Inflammatory macrophage treated with lipopolysaccharide for 4 hours (primary cell): Measurements from ENCODE around the gene SNX33.
"Not testable (repeated sequence)": the region's sequence is repeated elsewhere in the genome, so short reads cannot be mapped to it uniquely, and the experiment has no call there.

Experiments
- DNase-seq: peaks from one replicate; pipeline ENCODE4 v3.0.0-alpha.2; 2020

Gene SNX33

DNA sequence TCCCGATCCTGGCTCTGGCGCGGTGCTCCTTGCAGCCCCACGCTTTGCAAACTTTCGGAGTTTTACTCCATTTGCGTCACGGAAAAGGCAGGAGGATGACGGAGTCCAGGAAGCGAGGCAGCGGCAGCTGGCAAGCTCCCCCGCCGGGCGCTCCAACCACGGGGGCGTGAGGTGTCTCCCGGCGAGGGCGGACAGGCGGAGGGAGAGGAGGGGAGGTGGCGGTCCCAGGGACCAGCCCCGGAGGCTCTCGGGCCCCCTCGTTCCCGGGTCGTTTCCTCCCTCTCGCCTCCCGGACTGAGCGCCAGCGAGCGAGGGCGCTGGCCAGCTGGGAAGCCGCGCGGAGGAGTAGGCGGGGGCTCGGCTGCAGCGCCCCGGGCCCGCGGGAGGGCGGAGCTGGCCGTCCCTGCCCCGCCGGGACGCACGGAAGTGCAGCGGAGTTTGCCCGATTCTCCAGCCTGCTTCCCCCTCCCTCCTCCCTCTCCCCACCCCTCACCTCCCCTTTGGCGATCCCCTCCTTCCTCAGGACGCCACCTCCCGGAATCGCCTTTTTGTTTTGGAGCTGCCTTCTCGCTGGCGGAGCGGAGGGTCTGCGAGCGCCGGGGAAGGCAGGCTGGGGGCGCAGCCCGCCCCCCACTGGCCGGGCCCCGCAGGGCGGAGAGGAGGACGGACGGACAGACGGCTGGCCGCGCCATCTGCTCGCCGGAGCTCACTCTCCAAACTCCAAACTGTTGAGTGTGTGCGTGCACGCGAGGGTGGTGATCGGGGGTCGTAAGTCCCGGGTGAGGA, at the start of gene SNX33:
TSS of gene SNX33 (plus strand) at position 543 of the 786 bp plus-strand sequence. CDS start 1,191 bp downstream, outside the sequence.
- DNase-seq, result peak; percentile 73

DNA sequence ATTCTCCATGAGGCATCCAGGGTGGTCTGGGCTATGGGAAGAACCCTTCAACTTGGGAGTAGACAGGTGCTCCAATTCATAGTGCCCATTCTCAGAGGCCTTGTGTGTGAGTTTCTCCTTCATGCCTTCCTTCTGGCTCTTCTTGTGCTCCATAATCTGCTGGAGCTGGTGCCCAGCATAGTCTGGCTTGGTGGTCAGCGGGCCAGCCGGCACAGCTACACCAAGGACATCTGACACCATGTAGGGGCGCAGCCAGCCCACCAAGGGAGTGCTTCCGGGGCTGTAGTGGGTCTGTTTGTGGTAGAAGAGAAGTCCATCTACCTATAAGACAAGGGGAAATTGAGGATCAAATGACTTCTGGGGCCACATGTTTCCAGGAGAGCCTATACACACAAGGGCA, 49.4 kb upstream of the SNX33 start:
- DNase-seq, result no peak

GRCh38 chr15:75599401-75599800, 48.3 kb upstream of the SNX33 start:
- no peak for DNase-seq

DNA sequence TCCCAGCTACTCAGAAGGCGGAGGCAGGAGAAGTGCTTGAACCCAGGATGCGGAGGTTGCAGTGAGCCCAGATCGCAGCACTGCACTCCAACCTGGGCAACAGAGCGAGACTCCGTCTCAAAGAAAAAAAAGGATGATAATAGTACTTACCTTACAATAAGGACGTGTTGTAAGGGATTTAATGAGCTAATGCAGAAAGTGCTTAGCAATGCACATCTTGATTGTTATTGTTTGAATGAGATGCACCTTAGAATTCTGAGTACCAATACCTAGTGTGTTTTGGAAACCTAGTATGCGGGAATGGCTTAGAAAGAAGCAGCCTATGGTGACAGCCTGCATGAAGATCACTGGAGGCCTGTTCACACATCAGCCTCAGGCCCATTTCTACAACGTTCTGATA, 41.7 kb upstream of the SNX33 start:
- DNase-seq, result no peak

DNA sequence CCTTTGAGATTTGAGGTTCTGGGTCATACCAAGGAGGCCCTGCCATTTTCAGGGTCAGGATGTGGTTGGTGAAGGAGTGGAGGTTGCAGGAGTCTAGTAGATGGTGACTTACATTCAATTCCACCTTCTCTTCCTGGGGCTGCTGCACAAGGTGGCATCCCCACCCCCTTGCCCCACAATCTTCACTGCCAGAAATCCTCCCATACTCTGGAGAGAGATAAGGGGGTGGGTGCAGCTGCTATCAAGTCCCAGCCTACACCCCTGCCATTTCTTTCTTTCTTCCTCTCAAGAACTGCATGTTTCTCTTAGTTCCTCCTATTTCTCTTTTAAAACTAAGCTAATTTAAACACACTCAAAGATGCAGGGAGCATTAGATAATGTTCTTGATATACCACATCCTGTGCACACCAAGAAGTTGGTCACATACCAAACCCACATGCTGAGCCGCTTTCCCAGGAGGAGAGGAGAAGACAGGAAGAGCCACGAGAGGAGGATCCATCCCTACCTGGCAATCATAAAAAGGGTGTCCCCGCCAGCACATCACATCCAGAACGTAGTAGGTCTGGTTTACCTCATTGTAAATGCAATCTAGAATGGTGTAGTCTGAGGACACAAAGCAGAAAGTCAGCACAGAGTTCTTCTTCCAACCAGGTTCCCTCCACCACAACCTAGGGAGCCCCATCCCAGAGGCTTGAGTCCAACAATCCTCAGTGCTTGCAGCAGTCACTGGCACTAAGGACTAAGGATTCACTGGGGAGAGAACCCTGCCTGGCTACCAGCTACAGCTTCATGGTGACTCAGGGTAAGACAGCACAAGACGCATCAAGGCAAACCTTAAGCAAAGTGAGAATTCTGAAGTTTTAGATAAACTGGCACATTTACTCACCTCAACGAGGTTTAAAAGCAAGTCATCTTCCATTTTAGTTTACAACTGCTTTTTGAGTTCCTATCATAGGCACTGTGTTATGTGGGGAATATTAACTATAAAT, 40.7 kb upstream of the SNX33 start:
- no peak for DNase-seq

DNA sequence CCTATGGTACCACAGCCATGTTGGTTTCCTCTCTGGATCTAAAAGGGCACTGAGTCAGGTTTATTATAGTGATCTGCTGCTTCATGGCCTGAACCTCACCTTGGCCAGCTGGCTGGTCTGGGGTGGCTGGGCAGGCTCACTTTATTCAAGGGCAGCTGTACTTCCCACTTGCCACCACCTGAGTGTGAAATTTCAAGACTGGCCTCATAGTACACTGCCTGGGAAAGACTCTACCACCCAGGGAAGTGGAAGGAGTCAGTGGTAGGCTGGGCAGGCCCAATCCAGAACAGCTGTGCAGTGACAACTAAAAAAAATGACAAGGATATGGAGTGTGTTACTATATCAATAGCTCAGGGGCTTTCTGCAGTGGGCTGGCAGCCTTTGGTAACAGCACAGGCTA, 30.9 kb upstream of the SNX33 start:
- DNase-seq, result no peak

DNA sequence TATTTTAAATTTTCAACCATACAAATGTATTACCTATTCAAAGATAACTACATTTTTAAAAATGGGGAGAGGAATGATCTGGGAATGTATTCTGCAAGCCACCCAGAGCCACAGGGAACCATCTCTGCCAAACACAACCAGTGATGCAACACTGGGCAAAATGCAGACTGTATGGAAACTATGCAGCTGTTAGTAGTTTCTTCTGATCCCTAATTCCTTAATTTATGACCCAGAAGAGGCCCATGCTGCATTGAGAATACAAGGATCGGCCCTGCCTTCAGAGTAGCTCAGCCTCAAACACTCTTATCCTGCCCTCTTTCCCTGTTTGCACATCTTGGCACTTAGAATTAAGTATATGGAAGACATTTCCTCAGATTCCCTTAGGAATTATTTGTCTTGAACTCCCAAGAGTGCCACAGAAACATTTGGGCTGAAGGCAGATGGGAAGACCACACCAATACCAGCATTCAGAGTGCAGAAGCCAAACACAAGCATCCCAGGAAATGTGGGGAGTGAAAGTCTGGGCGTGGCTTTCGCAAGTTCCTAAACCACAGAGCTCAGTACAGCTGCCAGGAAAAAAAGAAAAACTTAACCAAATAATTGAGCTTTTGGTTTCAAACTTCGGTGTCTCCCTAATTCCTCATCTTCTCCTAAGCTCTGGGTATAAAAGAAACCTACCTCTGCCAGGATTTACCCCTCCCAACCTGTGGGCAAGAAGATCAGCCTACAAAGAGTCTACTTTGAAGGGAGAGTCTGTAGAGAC, 27.5 kb upstream of the SNX33 start:
- peak; percentile 63 for DNase-seq

- DNase-seq, result peak; percentile 69
Measured at GRCh38 chr15:75620841-75621391, 26.8 kb upstream of the SNX33 start.

DNA sequence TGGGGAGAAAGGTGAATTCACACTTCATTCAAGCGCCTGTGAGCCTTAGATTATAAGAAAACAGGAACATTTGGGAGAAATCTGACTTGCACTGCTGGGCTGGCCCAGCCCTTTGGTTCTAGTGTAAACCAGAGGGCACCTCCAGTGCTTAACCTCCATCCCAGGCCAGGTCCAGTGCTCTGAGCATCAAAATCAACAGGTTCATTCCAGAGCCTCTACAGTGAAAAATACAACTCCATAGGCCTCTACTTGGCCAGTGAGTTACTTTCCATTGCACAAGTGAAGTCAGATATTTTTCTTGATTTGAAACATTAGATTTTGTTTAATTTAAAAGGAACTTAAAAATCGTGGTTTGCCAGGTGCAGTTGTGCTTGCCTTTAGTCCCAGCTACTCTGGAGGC, 25.2 kb upstream of the SNX33 start:
- no peak for DNase-seq

DNA sequence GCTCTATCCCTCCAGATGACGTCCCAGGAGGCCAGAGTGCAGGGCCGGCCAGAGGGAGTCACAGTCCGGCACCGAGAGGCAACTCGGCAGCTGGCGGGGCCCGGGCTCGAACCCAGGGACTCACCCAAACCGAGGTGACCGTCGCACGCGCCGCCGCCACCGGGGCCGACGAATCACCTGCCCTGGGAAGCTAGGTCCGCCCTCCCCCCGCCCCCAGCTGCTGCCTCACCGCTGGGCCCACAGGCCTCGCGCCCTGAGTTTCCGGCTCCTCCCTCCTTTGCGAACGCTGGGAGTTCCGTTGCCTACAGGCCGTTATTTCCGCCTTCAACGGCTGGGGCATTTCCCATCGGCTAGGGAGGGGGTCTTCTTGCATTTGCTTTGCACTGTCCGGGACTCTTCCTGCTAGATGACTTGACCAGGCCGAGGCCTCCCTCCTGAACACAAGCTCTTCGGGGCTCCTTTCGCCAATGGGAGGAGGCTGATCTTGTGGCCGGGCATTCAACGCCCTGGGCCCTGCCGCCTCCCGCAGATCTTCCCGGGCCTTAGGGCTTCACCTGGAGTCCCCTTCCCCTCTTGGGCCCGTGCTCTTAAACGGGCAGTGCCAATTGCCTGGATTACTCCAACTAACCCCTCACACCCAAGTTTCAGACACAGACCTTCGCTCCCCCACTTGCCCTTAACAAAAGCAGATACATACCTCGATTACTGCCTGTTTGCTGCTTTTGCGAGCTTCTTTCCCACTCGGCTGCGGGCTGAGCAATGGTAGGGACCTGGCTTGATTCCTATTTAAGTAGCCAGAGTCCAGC, 22.0 kb upstream of the SNX33 start, which contains the start of gene SNUPN:
TSS of gene SNUPN (minus strand) at position 184 of the 806 bp plus-strand sequence. CDS start 4,674 bp downstream, outside the sequence.
- DNase-seq, result peak; percentile 93

DNA sequence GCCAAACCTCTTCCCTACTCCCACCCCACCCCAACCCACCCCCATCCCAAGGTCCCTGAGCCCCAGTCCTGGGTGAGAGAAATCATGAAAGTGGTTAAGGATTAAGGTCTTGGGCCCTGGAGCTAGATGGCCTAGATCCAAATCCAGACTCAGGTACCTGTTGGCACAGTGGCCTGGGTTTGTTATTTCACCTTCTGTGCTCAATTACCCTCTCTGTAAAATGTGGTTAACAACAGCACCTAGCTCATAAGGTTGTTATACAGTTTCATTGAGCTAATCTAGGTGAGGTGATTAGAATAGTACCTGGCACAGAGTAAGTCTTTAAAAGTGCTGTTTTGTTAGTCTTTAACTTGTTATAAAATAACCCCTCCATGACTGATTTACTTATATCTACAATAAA, 15.8 kb upstream of the SNX33 start:
- DNase-seq, result no peak

- DNase-seq, result not testable (repeated sequence)
Measured at GRCh38 chr15:75633922-75634321, 13.8 kb upstream of the SNX33 start.

DNA sequence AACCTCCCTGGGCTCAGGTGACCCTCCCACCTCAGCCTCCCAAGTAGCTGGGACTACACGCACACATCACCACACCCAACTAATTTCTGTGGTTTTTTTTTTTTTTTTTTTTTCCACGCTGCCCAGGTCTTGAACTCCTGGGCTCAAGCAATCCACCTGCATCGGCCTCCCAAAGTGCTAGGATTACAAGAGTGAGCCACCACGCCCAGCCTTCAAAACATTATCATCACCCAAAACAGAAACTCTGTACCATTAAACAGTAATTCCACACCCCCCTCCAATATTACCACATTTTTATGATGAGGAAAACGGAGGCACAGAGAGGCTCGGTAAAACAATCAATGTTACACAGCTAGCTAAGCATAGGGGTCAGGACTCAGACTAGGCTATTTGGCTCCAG, 11.7 kb upstream of the SNX33 start:
- no peak for DNase-seq

DNA sequence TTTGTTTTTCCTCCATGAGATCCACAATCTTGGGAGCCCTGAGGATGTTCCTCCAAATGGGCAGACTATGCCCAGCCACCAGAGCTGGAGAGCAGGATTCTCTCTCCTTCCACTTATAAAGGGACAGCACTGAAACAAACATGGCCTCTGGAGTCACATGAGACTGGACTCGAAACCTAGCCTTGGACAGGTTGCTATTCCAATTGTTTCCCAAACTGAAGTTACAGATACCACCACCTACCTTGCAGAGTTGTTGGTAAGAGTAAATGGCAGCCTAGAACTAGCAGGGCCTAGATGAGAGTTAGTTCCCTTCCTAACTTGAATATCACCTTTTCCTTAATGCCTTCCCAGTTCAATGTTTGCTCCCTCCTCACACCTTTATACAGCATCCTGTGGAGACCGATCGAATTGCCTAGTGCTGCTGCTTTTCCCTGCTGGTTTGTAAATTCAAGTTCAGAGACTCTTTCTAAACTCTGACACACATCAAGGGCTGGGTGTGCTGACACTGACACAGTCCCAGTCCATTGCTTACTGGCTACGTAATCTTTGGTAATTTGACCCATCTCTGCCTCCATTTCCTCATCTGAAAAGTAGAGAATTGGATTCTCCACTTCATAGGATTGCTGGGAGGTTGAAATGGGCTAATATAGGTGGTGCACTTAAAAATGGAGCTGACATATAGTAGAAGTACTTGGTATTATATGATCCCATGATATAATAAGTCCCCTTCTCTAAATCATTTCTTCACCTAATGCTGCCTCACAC, 10.3 kb upstream of the SNX33 start:
- no peak for DNase-seq

DNA sequence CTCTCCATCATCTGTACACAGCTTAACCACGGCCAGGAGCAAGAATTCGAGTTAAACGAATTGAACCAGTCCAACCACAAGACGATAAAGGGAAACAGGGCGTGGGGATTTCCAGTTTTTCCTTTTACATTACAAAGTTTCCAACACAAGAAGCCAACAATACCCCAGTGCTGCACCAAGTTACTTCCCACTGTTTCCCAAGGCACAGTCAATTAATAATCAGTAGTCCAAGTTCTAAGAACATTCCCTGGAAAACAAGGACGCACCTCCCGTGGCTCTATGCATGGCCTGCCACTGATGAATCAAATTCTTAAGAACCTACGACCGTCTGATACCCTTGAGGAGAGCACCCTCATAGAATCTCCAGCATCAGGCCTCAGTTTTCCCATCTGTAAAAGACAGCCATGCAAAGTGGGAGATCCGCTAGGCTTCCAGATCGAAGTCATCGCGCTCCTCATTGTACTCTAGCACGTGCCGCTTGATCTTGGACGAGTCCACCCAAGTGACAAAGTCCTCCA, 8.5 kb upstream of the SNX33 start:
- DNase-seq, result peak; percentile 58

- peak; percentile 98 for DNase-seq
Measured at GRCh38 chr15:75639709-75640482, 7.8 kb upstream of the SNX33 start, which contains the start of gene IMP3. IMP3 (minus strand) TSS chr15:75640224; CDS start chr15:75640168, 56 bp downstream.

- DNase-seq, result peak; percentile 32
Measured at GRCh38 chr15:75640483-75641178, 7.1 kb upstream of the SNX33 start.

DNA sequence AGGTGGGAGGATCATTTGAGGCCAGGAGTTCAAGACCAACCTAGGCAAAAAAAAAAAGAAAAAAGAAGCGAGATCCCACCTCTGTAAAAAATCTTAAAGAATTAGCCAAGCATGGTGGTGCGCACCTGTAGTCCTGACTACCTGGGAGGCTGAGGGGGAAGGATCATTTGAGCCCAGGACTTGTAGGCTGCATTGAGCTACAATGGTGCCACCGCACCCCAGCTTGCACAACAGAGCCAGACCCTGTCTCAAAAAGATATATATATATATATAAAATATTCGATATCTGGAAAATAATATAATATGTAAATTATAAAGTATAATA, 6.6 kb upstream of the SNX33 start:
- DNase-seq, result no peak

- DNase-seq, result no peak
Measured at GRCh38 chr15:75641603-75642002, 6.1 kb upstream of the SNX33 start.
